GM21381 (cell line): Measurements from ENCODE around the gene ITGAD.

ENCODE experiments used
- ATAC-seq: cut with Tn5 transposase; IDR thresholded peaks from one replicate; pipeline ENCODE4 v1.9.1; 2021; ENCODE audit warnings: mild to moderate bottlenecking, moderate library complexity; ENCODE audit not compliant: unreplicated experiment

ITGAD gene

DNA sequence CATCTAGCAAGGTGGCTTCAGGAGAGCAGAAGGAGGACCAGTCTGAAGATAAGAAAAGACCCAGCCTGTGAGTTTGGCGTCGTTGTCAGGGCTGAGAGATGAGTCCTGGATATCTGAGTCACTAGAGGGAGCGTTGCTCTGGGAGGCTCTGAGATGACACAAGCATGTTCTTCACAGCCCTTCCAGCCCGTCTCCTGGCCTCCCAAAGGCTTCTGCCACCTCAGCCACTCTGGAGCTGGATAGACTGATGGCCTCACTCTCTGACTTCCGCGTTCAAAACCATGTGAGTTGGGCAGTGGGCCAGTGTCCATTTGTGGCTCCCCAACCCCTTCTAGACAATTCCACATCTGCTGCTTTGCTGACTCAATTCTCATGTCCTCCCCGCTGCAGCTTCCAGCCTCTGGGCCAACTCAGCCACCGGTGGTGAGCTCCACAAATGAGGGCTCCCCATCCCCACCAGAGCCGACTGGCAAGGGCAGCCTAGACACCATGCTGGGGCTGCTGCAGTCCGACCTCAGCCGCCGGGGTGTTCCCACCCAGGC, 81.1 kb downstream of the ITGAD start:
- no peak for ATAC-seq

GRCh38 chr16:31474773-31475738, 81.9 kb downstream of the ITGAD start:
- ATAC-seq = no peak

DNA sequence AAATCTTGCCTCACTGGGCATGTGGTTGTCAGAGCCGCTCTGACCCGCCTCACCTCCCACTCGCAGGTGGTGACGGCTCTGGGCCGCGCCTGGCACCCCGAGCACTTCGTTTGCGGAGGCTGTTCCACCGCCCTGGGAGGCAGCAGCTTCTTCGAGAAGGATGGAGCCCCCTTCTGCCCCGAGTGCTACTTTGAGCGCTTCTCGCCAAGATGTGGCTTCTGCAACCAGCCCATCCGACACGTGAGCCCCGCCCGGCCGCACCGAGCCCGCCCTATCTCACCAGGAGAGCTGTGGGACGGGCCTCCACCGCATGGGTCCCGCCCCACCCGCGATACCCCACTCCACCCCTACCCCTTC, 82.8 kb downstream of the ITGAD start:
- ATAC-seq = no peak
